OCI-LY1 (cell line): ENCODE measurements around the gene SLAIN1.

Experiments
- H2AFZ ChIP-seq: fragments of 200-600 bp; sonication (generic), shearing (Covaris generic); 2 replicates; pipeline ENCODE4 v1.6.0; 2014; ENCODE audit warnings: antibody characterized with exemption, mild to moderate bottlenecking, low read length
- H3F3A ChIP-seq: fragments of 200-600 bp; sonication (generic), shearing (Covaris generic); 2 replicates; pipeline ENCODE4 v1.6.0; 2014; ENCODE audit warnings: mild to moderate bottlenecking, antibody characterized with exemption, low read length, moderate library complexity; ENCODE audit not compliant: insufficient read depth
- H3K27ac ChIP-seq: fragments of 200-600 bp; sonication (generic); 2 replicates; pipeline ENCODE4 v1.5.1; 2014; ENCODE audit warnings: low read length, mixed run types, mild to moderate bottlenecking, low read depth; ENCODE audit not compliant: poor library complexity, severe bottlenecking
- H3K27me3 ChIP-seq: fragments of 200-600 bp; sonication (generic); 2 replicates; pipeline ENCODE4 v1.6.0; 2014; ENCODE audit warnings: antibody characterized with exemption, mild to moderate bottlenecking, low read length, moderate library complexity; ENCODE audit not compliant: insufficient read depth
- H3K36me3 ChIP-seq: fragments of 200-600 bp; sonication (generic); 2 replicates; pipeline ENCODE4 v1.6.1; 2014; ENCODE audit warnings: mild to moderate bottlenecking, antibody characterized with exemption, low read length, moderate library complexity, mixed read lengths; ENCODE audit not compliant: insufficient read depth
- H3K4me1 ChIP-seq: fragments of 200-600 bp; sonication (generic); 2 replicates; pipeline ENCODE4 v1.5.1; 2014; ENCODE audit warnings: mild to moderate bottlenecking, low read length, moderate library complexity; ENCODE audit not compliant: insufficient read depth, severe bottlenecking
- H3K4me2 ChIP-seq: fragments of 200-600 bp; sonication (generic), shearing (Covaris generic); 2 replicates; pipeline ENCODE4 v1.6.1; 2014; ENCODE audit warnings: low read length
- H3K4me3 ChIP-seq: fragments of 200-600 bp; sonication (generic); 2 replicates; pipeline ENCODE4 v1.5.1; 2014; ENCODE audit warnings: low read length, low read depth, mild to moderate bottlenecking, mixed read lengths; ENCODE audit not compliant: poor library complexity, severe bottlenecking
- H3K79me2 ChIP-seq: fragments of 200-600 bp; shearing (Covaris generic); 2 replicates; pipeline ENCODE4 v1.6.1; 2016; ENCODE audit warnings: mixed run types, low read length, mixed read lengths; ENCODE audit not compliant: insufficient read depth
- H3K9ac ChIP-seq: fragments of 200-600 bp; sonication (generic), shearing (Covaris generic); 2 replicates; pipeline ENCODE4 v1.6.1; 2014; ENCODE audit warnings: mild to moderate bottlenecking, low read length, mixed read lengths
- H3K9me2 ChIP-seq: fragments of 200-600 bp; sonication (generic), shearing (Covaris generic); 2 replicates; pipeline ENCODE4 v1.6.1; 2014; ENCODE audit warnings: low read depth, mild to moderate bottlenecking, low read length, mixed read lengths
- H3K9me3 ChIP-seq: fragments of 200-600 bp; shearing (Covaris generic); 2 replicates; pipeline ENCODE4 v1.6.1; 2014; ENCODE audit warnings: low read length, mixed read lengths
- H4K20me1 ChIP-seq: fragments of 200-600 bp; sonication (generic), shearing (Covaris generic); 2 replicates; pipeline ENCODE4 v1.6.0; 2016; ENCODE audit warnings: mild to moderate bottlenecking, low read length; ENCODE audit not compliant: insufficient read depth
- EZH2 ChIP-seq: fragments of 200-600 bp; sonication (generic), shearing (Covaris generic); IDR thresholded peaks from 2 replicates; pipeline ENCODE4 v1.8.0; 2017; ENCODE audit warnings: borderline replicate concordance, mixed run types, mild to moderate bottlenecking, antibody characterized with exemption, low read length, moderate library complexity, mixed read lengths
- TF ChIP-seq, protein P1 (sequence below): fragments of 200-600 bp; sonication (generic), shearing (Covaris generic); IDR thresholded peaks from 2 replicates; pipeline ENCODE4 v1.5.1; 2017; ENCODE audit warnings: mild to moderate bottlenecking, antibody characterized with exemption, low read length, moderate library complexity, mixed read lengths

The SLAIN1 gene

DNA sequence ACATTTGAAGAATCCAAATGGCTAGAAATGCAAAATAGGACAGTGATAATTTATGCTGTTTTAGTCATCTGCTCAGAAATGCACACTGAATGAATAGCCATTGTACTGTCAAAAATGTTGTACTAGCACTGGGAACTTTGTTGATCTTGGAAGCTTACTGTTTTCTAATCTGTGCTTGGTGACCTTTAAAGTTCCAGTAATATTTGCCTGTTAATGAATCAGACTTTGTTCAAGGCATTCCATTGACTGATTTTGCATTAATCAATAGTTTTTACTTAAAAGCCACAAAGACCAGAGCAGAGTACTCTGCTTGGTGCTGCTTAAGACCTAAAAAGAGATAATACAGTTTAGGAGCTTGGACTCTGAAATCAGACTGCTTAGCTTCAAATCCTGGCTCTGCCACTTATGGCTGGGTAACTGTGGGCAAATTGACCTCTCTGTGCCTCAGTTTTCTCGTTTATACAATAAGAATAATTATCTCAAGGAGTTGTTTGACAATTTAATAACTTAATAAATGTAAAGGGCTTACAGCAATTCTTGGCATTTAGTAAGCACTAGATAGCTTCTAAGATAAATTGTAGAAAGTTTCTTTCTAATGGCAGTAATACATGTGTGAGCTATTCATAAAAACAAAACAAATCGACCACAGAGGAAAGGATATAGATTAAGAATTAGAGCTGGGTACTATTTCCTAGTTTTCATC lies 4.6 kb upstream of the SLAIN1 start:
- Histone ChIP-seq H4K20me1 (no peaks in the 10 kb centered on the region), H3K4me3 (no peak overlapping the region), H3K9me2 (no peaks in the 10 kb centered on the region), H3K9me3 (no peaks in the 10 kb centered on the region), H3K4me1 (peaks cover 16% of the 10 kb centered on the region), H3K79me2 (no peaks in the 10 kb centered on the region), H2AFZ (no peak overlapping the region), H3K27ac (no peak overlapping the region), H3K9ac (no peak overlapping the region), H3K4me2 (no peak overlapping the region), H3K27me3 (no peaks in the 10 kb centered on the region), H3F3A (no peaks in the 10 kb centered on the region), H3K36me3 (no peaks in the 10 kb centered on the region)
- no peak for TF ChIP-seq EZH2

DNA sequence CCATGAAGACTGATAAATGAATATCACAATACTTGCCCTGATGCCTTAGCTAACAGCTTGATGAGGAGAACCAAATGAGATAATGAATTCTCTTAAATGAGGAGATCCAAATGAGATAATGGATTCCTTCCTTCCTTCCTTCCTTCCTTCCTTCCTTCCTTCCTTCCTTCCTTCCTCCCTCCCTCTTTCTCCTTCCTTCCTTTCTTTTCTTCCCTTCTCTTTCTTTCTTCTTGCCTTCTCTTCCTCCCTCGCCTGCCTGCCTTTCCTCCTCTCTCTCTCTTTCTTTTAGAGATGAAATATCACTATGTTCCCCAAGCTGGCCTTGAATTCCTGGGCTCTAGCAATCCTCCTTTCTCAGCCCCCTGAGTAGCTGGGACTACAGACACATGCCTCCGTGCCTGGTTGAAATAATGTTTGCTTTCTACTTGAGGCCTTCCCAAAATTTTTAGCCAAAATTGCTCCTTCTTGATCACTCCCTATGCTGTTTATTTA lies 4.0 kb upstream of the SLAIN1 start:
- Histone ChIP-seq H3K27ac (no peak overlapping the region), H3K9me2 (no peaks in the 10 kb centered on the region), H4K20me1 (no peaks in the 10 kb centered on the region), H3K9ac (no peak overlapping the region), H3K27me3 (no peaks in the 10 kb centered on the region), H3K36me3 (no peaks in the 10 kb centered on the region), H3K4me2 (no peak overlapping the region), H3K4me1 (peaks cover 16% of the 10 kb centered on the region), H3F3A (no peaks in the 10 kb centered on the region), H3K9me3 (no peaks in the 10 kb centered on the region), H3K4me3 (no peak overlapping the region), H2AFZ (no peak overlapping the region), H3K79me2 (no peaks in the 10 kb centered on the region)
- TF ChIP-seq, protein P1, sequence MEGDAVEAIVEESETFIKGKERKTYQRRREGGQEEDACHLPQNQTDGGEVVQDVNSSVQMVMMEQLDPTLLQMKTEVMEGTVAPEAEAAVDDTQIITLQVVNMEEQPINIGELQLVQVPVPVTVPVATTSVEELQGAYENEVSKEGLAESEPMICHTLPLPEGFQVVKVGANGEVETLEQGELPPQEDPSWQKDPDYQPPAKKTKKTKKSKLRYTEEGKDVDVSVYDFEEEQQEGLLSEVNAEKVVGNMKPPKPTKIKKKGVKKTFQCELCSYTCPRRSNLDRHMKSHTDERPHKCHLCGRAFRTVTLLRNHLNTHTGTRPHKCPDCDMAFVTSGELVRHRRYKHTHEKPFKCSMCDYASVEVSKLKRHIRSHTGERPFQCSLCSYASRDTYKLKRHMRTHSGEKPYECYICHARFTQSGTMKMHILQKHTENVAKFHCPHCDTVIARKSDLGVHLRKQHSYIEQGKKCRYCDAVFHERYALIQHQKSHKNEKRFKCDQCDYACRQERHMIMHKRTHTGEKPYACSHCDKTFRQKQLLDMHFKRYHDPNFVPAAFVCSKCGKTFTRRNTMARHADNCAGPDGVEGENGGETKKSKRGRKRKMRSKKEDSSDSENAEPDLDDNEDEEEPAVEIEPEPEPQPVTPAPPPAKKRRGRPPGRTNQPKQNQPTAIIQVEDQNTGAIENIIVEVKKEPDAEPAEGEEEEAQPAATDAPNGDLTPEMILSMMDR, result no peak
- no peak for TF ChIP-seq EZH2

DNA sequence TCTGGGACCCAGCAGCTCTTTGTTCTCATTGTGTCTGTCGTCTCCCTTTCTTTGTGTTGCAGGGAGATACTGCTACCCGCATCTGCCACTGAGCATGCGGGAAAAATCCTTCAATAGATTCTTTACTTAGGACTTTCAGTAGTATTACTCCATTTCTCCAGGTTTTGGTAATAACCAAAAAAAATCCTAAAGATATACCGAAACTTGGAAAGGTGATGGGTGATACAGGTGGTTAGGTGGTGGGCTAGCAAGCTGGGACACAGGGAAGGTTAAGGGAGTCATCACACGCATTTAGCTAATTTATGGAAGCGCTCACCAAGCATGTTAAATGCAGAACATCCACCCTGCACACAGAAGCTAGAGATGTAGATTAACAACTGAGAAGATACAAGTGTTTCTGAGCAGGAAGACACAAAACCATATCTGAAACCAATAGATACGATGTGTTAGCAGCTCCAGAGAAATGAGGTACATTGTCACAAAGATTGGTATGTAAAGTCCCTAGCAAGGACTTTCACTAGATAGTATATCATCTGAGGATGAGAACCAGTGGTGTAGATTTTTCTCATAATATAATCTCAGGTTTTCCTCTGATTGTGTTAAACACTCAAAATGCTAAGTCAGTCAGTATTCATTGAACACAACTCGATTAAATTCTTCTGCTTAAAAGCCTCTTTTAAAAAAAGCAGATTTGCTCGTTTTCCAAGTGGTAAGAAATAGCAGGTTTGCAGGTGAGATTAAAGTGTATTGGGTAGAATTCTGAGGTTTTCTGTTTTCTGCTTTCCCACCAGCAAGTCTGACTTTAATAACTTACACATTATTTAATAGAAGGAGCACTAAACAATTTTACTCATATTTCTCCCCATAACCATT lies 1.2 kb upstream of the SLAIN1 start:
- H3K4me3 ChIP-seq, result peak overlapping the region; percentile 74
- H3K4me2 ChIP-seq, result peak overlapping the region; percentile 97
- no peaks in the 10 kb centered on the region for H4K20me1 ChIP-seq
- H3K4me1 ChIP-seq, result peaks cover 40% of the 10 kb centered on the region
- no peaks in the 10 kb centered on the region for H3K27me3 ChIP-seq
- H3K9me3 ChIP-seq, result no peaks in the 10 kb centered on the region
- H3F3A ChIP-seq, result no peaks in the 10 kb centered on the region
- no peaks in the 10 kb centered on the region for H3K9me2 ChIP-seq
- no peak overlapping the region; the same call in 1 of the 2 replicates for H3K9ac ChIP-seq
- peaks cover 26% of the 10 kb centered on the region for H3K79me2 ChIP-seq
- no peak overlapping the region for H3K27ac ChIP-seq
- TF ChIP-seq, protein P1, result no peak
- TF ChIP-seq EZH2, result no peak
- no peaks in the 10 kb centered on the region for H3K36me3 ChIP-seq
- 0 out of 2 replicates have a peak overlapping the region, but pooled peaks have one; percentile 30 for H2AFZ ChIP-seq
